ENCODE measurements around the gene FBLN1.

- TF ChIP-seq TAF1 (IDR thresholded peaks at IDR 0.05; ENCODE audit: low read depth, low read length) (no peak), POLR2AphosphoS5 (IDR thresholded peaks at IDR 0.05; ENCODE audit: low read depth, low read length) (no peak), POLR2A (IDR thresholded peaks at IDR 0.05; ENCODE audit: low read depth, low read length) (no peak)
Observed at GRCh38 chr22:45602824-45603595, 100.3 kb downstream of the FBLN1 start.

Measured in GM12891 (cell line).